Heart left ventricle (tissue), 16 donors: Measurements from ENCODE around the gene ERGIC1. TPM values are rescaled to one million over a fixed set of nuclear protein-coding genes. Genes with fewer than 3 reads are reported as not detected.

Experiments
- ATAC-seq, 4 donors: fragments of 200-7000 bp; cut with Tn5 transposase; one replicate each; pipeline ENCODE4 v1.9.1; 2020 to 2022; ENCODE audit warnings: moderate library complexity in 4 of 4, mild to moderate bottlenecking in 3 of 4, moderate number of reproducible peaks in 1 of 4
- DNase-seq, 5 donors: peaks; one replicate each; pipeline ENCODE4 v3.0.0-alpha.2; 2020
- H3K27ac ChIP-seq, 12 donors: fragments of 200-600 bp; sonication (generic) in 4 of 12; one replicate each; pipeline versions ENCODE4 v1.5.0 to v1.8.0; 2016 to 2022; ENCODE audit warnings: mild to moderate bottlenecking in 2 of 12
- H3K27me3 ChIP-seq, 9 donors: fragments of 200-600 bp; sonication (generic) in 2 of 9; one replicate each; pipeline versions ENCODE4 v1.5.1 to v1.8.0; 2016 to 2022; ENCODE audit warnings: mild to moderate bottlenecking in 3 of 9
- H3K36me3 ChIP-seq, 9 donors: fragments of 200-600 bp; sonication (generic) in 2 of 9; one replicate each; pipeline versions ENCODE4 v1.5.0 to v1.8.0; 2018 to 2022; ENCODE audit warnings: mild to moderate bottlenecking in 2 of 9
- H3K4me1 ChIP-seq, 12 donors: fragments of 200-600 bp; sonication (generic) in 4 of 12; one replicate each; pipeline versions ENCODE4 v1.5.0 to v1.8.0; 2016 to 2022; ENCODE audit warnings: mild to moderate bottlenecking in 3 of 12
- H3K4me3 ChIP-seq, 12 donors: fragments of 200-600 bp; sonication (generic) in 4 of 12; one replicate each; pipeline versions ENCODE4 v1.5.0 to v1.8.0; 2017 to 2022; ENCODE audit warnings: mild to moderate bottlenecking in 9 of 12, moderate library complexity in 4 of 12
- H3K9me3 ChIP-seq, 12 donors: fragments of 200-600 bp; sonication (generic) in 4 of 12; one replicate each; pipeline versions ENCODE4 v1.5.0 to v1.8.0; 2016 to 2022; ENCODE audit warnings: mild to moderate bottlenecking in 1 of 12
- POLR2A ChIP-seq, 2 donors: fragments of 450-650 bp; IDR thresholded peaks; one replicate each; pipeline ENCODE4 v1.6.1; 2017; ENCODE audit warnings: antibody characterized with exemption in 2 of 2, mild to moderate bottlenecking in 2 of 2, moderate library complexity in 2 of 2
- WGBS, 4 donors: extraction: QIAGEN DNeasy Blood & Tissue Kit in 2 of 4; methylation state at CpG; one replicate each; pipeline versions ENCODE4 v1.1.5 to v1.1.7; 2013 to 2018; 5-methylcytosine and 5-hydroxymethylcytosine counted together
- intact Hi-C, 10 donors: fragments of 100-400 bp; cut with DNase I; formaldehyde crosslinking; loops; one replicate each; pipeline versions ENCODE4 v1.11.1 to v1.14.2; 2022
- polyA plus RNA-seq, 2 donors: library from polyadenylated mRNA; stranded (reverse); fragments of 200-250 nt; gene quantifications; one replicate each; pipeline ENCODE4 v1.2.3, GENCODE V29; 2013
- total RNA-seq, 9 donors: library from RNA; depleted of rRNA in 2 of 9; stranded (reverse); fragments of >200 nt in 2 of 9; fragmentation: NEBNext Ultra II Directional in 3 of 9; extraction: Animal tissue kit (Norgen Biotek cat#: 25700) in 3 of 9; gene quantifications; one replicate each; pipeline versions ENCODE4 v1.1.0 to v1.2.4, GENCODE V29; 2016 to 2023
- TF ChIP-seq, protein P1 (sequence below), 12 donors: fragments of 200-600 bp; sonication (generic) in 4 of 12; IDR thresholded peaks; one replicate each; pipeline versions ENCODE4 v1.5.0 to v1.8.0; 2018 to 2022; ENCODE audit warnings: antibody characterized with exemption in 12 of 12, mild to moderate bottlenecking in 5 of 12
- donor health status: ischemic (EF 13 %, LVEDD 7.1; RV severe dilation, severe dysfunction).
- donor health status: healthy with polysubstance abuse.
- donor health status: DM: no; HTN: yes; CAD: no.
- donor health status: DM: no; HTN: no; CAD: no.
- donor health status: ischemic (EF 25% LVEDD 6.9; RV normal size, moderate dysfunction).
- donor health status: ischemic (EF 25% LVEDD 5.7; RV mildly dilated, moderate dysfunction).
- donor health status: healthy.
- donor health status: DM: yes; HTN: yes; CAD: no.
- donor health status: ischemic (EF 35%, LVEDD 5.7; RV mildly dilated, moderate dysfunction).
- donor health status: nonischemic (EF 11% LVEDD 7.7; RV severe dilation, severe dysfunction).
- donor health status: DM: yes; HTN: yes; CAD: no.
- donor health status: PGD.
- donor health status: ischemic (EF 29% LVEDD 5.4; RV normal size, mild dysfunction).
- donor health status: nonischemic (EF 23%, LVEDD 6.1; RV moderate dilation, normal function).

ERGIC1 gene
- total and polyA plus RNA-seq, 11 donors, result 66.6 to 115 (median 84.9) TPM

DNA sequence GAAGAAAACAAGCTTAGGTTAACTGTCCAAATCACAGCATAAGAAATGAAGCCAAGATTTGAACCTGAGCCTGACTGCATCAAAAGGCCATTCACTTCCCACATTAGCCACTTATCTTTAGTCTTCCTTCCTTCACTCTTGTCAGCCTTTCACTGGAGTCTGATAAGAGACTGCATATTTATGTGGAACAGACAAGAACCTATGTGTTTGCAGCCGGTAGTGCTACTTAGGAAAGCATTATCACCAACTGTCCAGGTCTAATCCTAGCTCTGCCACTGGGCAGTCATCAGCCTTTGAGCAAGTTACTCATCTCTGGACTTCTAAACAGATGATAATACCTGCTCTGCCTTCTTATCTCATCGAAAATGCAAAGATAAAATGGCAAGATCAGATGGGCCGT is 137.4 kb downstream of the ERGIC1 start:
- H3K27ac ChIP-seq, result no peak overlapping the region
- H3K9me3 ChIP-seq, result no peaks in the 10 kb centered on the region
- no peak for DNase-seq
- intact Hi-C loops, result no loop called here
- H3K4me1 ChIP-seq, result peaks cover 0 to 25% (median 3%) of the 10 kb centered on the region in 12 donors
- no peak for TF ChIP-seq POLR2A (IDR thresholded peaks at IDR 0.05)
- TF ChIP-seq, protein P1, sequence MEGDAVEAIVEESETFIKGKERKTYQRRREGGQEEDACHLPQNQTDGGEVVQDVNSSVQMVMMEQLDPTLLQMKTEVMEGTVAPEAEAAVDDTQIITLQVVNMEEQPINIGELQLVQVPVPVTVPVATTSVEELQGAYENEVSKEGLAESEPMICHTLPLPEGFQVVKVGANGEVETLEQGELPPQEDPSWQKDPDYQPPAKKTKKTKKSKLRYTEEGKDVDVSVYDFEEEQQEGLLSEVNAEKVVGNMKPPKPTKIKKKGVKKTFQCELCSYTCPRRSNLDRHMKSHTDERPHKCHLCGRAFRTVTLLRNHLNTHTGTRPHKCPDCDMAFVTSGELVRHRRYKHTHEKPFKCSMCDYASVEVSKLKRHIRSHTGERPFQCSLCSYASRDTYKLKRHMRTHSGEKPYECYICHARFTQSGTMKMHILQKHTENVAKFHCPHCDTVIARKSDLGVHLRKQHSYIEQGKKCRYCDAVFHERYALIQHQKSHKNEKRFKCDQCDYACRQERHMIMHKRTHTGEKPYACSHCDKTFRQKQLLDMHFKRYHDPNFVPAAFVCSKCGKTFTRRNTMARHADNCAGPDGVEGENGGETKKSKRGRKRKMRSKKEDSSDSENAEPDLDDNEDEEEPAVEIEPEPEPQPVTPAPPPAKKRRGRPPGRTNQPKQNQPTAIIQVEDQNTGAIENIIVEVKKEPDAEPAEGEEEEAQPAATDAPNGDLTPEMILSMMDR (IDR thresholded peaks at IDR 0.05), result no peak
- H3K36me3 ChIP-seq, result peaks cover 0 to 30% (median 15%) of the 10 kb centered on the region in 9 donors
- ATAC-seq, result no peak
- H3K27me3 ChIP-seq, result no peaks in the 10 kb centered on the region
- 48 to 67% (median 56%) methylated on average over 3 of the region's 3 CpGs for WGBS, 4 donors
- H3K4me3 ChIP-seq, result no peak overlapping the region

- no peak overlapping the region for H3K27ac ChIP-seq
- DNase-seq (no peak), ATAC-seq (no peak)
- H3K4me3 ChIP-seq, result no peak overlapping the region
- H3K27me3 ChIP-seq, result no peaks in the 10 kb centered on the region
- intact Hi-C loops, result no loop called here
- 97% methylated on average over 5 of the region's 5 CpGs for WGBS, 4 donors
- peaks cover 0 to 27% (median 12%) of the 10 kb centered on the region in 9 donors for H3K36me3 ChIP-seq
- no peaks in the 10 kb centered on the region for H3K9me3 ChIP-seq
- no peak for TF ChIP-seq POLR2A (IDR thresholded peaks at IDR 0.05)
- TF ChIP-seq, protein P1 (IDR thresholded peaks at IDR 0.05), result no peak
- peaks cover 0 to 25% (median 3%) of the 10 kb centered on the region in 12 donors for H3K4me1 ChIP-seq
Measured at GRCh38 chr5:172972552-172972951, 138.5 kb downstream of the ERGIC1 start.

- intact Hi-C loops, result no loop called here
- H3K36me3 ChIP-seq, result peaks cover 0 to 21% (median 12%) of the 10 kb centered on the region in 9 donors
- TF ChIP-seq, protein P1 (IDR thresholded peaks at IDR 0.05), result no peak
- TF ChIP-seq POLR2A (IDR thresholded peaks at IDR 0.05), result no peak
Measured at GRCh38 chr5:172973127-172973916, 139.3 kb downstream of the ERGIC1 start.

GRCh38 chr5:172973931-172974330 is 139.9 kb downstream of the ERGIC1 start:
- Histone ChIP-seq H3K9me3 (no peaks in the 10 kb centered on the region), H3K27ac (no peak overlapping the region), H3K36me3 (peaks cover 0 to 15% (median 11%) of the 10 kb centered on the region in 9 donors), H3K4me3 (no peak overlapping the region), H3K27me3 (no peaks in the 10 kb centered on the region), H3K4me1 (peaks cover 0 to 23% (median 3%) of the 10 kb centered on the region in 12 donors)
- TF ChIP-seq POLR2A (IDR thresholded peaks at IDR 0.05), result no peak
- TF ChIP-seq, protein P1 (IDR thresholded peaks at IDR 0.05), result no peak
- 72 to 84% (median 79%) methylated on average over 8 of the region's 8 CpGs for WGBS, 4 donors
- intact Hi-C loops, result no loop called here
- DNase-seq (no peak), ATAC-seq (no peak)

More at GRCh38 chr5:172973127-172973916, 139.3 kb downstream of the ERGIC1 start:
- no peak for DNase-seq
- Histone ChIP-seq H3K9me3 (no peaks in the 10 kb centered on the region), H3K27ac (no peak overlapping the region), H3K27me3 (no peaks in the 10 kb centered on the region), H3K4me1 (peaks cover 0 to 23% (median 3%) of the 10 kb centered on the region in 12 donors), H3K4me3 (no peak overlapping the region)
- WGBS, 4 donors, result 20 to 35% (median 28%) methylated on average over 3 of the region's 3 CpGs
- peak in 3 of 4 donors; percentile 20 to 52 (median 41) for ATAC-seq
